ENCODE data around the gene CALCR.

The CALCR gene

DNA sequence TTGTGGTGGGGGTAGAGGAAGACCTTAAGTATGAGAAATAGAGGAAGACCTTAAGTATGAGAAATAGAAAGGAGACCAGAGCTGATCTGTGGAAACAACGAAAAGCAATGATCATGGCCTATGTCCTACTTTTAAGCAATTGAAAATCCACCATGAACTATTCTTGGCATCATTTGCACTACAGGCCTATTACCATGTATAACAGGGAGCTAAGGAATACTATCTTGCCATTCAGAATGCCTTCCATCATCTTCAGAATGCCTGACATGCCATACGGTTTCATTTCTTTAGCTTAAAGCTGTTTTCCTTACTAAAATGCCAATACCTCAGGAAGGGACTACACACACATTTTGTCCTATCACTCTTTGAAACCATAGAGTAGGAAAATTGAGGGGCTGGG is 127.0 kb downstream of the CALCR start:
- no CpG with 5 or more reads among the region's 2 CpGs for WGBS, 2 experiments (ENCODE audit: insufficient coverage in 2 of 2)
- Histone ChIP-seq H3K4me3 (ENCODE audit: extremely low read depth, insufficient read depth, low read length, poor library complexity, severe bottlenecking) (no peak overlapping the region), H3K36me3 (ENCODE audit: control insufficient read depth, insufficient read depth, low read length) (no peaks in the 10 kb centered on the region), H3K4me1 (ENCODE audit: control insufficient read depth, insufficient read depth, low read length, poor library complexity, severe bottlenecking) (no peaks in the 10 kb centered on the region), H3K27ac (ENCODE audit: low read depth, low read length, severe bottlenecking) (no peak overlapping the region), H3K9me3 (ENCODE audit: control insufficient read depth, low read length) (no peaks in the 10 kb centered on the region)

DNA sequence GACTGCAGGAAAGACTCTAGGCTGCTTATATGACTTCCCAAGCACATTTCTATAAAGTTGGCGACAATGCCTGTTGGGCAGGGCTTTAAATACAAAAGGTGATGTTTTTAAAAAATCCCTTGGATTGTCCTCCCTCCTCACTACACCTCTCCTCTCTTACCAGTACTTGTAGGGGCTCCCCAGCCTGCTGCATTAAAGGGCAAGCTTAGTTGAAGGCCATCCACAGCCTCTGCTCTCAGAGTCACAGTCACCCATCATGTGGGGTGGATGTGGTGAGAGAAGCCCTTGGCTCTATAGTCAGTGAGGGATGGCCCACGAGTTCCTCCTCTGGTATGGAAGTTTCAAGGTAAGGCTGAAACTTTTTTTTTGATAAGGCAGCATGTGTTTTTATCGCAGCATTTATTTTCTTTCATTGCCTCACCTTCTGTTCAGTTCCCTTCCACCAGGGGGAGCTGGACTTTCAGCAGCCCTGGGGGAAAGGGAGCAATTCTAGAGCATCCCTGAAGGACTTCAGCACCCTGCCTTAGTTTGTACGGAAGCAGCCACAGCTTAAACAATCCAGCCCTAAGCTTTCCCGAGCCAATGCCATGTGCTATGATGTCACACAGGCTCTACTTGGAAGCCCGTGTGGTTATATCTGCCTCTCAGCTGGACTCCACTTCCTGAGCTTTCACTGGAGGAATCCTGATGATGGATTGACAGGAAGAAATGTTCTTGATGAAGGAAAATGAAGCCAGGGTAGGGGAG is 131.9 kb downstream of the CALCR start:
- no peaks in the 10 kb centered on the region for H3K4me1 ChIP-seq (ENCODE audit: control insufficient read depth, insufficient read depth, low read length, poor library complexity, severe bottlenecking)
- 43 to 57% methylated on average over 4 of the region's 6 CpGs for WGBS, 2 experiments (ENCODE audit: insufficient coverage in 2 of 2)
- H3K27ac ChIP-seq (ENCODE audit: low read depth, low read length, severe bottlenecking) = no peak overlapping the region
- H3K9me3 ChIP-seq (ENCODE audit: control insufficient read depth, low read length) = no peaks in the 10 kb centered on the region
- no peak overlapping the region for H3K4me3 ChIP-seq (ENCODE audit: extremely low read depth, insufficient read depth, low read length, poor library complexity, severe bottlenecking)
- no peaks in the 10 kb centered on the region for H3K36me3 ChIP-seq (ENCODE audit: control insufficient read depth, insufficient read depth, low read length)

DNA sequence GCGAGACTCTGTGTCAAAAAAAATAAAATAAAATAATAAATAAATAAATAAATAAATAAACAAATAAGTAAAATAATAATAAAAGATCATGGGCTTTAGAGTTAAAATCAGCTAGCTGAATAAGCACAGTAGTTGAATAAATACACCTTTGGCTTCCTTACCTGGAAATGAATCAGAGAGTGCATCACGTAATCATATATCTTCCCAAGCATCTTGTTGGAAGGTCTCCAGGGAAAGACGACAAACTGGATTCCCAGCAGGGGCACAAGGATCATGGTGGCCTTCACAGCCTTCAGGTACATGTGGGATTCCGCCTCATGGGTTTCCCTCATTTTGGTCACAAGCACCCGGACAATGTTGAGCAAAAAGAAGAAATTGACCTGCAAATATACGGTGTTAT is 138.7 kb downstream of the CALCR start:
- Histone ChIP-seq H3K4me3 (ENCODE audit: extremely low read depth, insufficient read depth, low read length, poor library complexity, severe bottlenecking) (no peak overlapping the region), H3K36me3 (ENCODE audit: control insufficient read depth, insufficient read depth, low read length) (no peaks in the 10 kb centered on the region), H3K4me1 (ENCODE audit: control insufficient read depth, insufficient read depth, low read length, poor library complexity, severe bottlenecking) (no peaks in the 10 kb centered on the region), H3K27ac (ENCODE audit: low read depth, low read length, severe bottlenecking) (no peak overlapping the region), H3K9me3 (ENCODE audit: control insufficient read depth, low read length) (no peaks in the 10 kb centered on the region)
- 90 to 92% methylated on average over 2 to 5 of the region's 6 CpGs for WGBS, 2 experiments (ENCODE audit: insufficient coverage in 2 of 2)

- no peak overlapping the region for H3K27ac ChIP-seq (ENCODE audit: low read depth, low read length, severe bottlenecking)
- H3K36me3 ChIP-seq (ENCODE audit: control insufficient read depth, insufficient read depth, low read length) = no peaks in the 10 kb centered on the region
- no peaks in the 10 kb centered on the region for H3K9me3 ChIP-seq (ENCODE audit: control insufficient read depth, low read length)
- no peaks in the 10 kb centered on the region for H3K4me1 ChIP-seq (ENCODE audit: control insufficient read depth, insufficient read depth, low read length, poor library complexity, severe bottlenecking)
- 100% methylated on average over 1 of the region's 2 CpGs; no CpG with 5 or more reads in 1 of the 2 experiments for WGBS, 2 experiments (ENCODE audit: insufficient coverage in 2 of 2)
- no peak overlapping the region for H3K4me3 ChIP-seq (ENCODE audit: extremely low read depth, insufficient read depth, low read length, poor library complexity, severe bottlenecking)
These were observed 142.4 kb downstream of the CALCR start for GRCh38 chr7:93432130-93432529.

- no peak overlapping the region for H3K4me3 ChIP-seq (ENCODE audit: extremely low read depth, insufficient read depth, low read length, poor library complexity, severe bottlenecking)
- H3K27ac ChIP-seq (ENCODE audit: low read depth, low read length, severe bottlenecking) = no peak overlapping the region
- no peaks in the 10 kb centered on the region for H3K9me3 ChIP-seq (ENCODE audit: control insufficient read depth, low read length)
- H3K36me3 ChIP-seq (ENCODE audit: control insufficient read depth, insufficient read depth, low read length) = no peaks in the 10 kb centered on the region
- no peaks in the 10 kb centered on the region for H3K4me1 ChIP-seq (ENCODE audit: control insufficient read depth, insufficient read depth, low read length, poor library complexity, severe bottlenecking)
- WGBS, 2 experiments (ENCODE audit: insufficient coverage in 2 of 2) = 87 to 94% methylated on average over 4 to 7 of the region's 8 CpGs
These were observed 143.5 kb downstream of the CALCR start for GRCh38 chr7:93430917-93431588.

GRCh38 chr7:93429563-93429962 is 145.0 kb downstream of the CALCR start:
- Histone ChIP-seq H3K4me3 (ENCODE audit: extremely low read depth, insufficient read depth, low read length, poor library complexity, severe bottlenecking) (no peak overlapping the region), H3K36me3 (ENCODE audit: control insufficient read depth, insufficient read depth, low read length) (no peaks in the 10 kb centered on the region), H3K27ac (ENCODE audit: low read depth, low read length, severe bottlenecking) (no peak overlapping the region), H3K9me3 (ENCODE audit: control insufficient read depth, low read length) (no peaks in the 10 kb centered on the region), H3K4me1 (ENCODE audit: control insufficient read depth, insufficient read depth, low read length, poor library complexity, severe bottlenecking) (no peaks in the 10 kb centered on the region)
- no CpG with 5 or more reads among the region's 3 CpGs for WGBS, 2 experiments (ENCODE audit: insufficient coverage in 2 of 2)

GRCh38 chr7:93427107-93427506 is 147.4 kb downstream of the CALCR start:
- H3K4me3 ChIP-seq (ENCODE audit: extremely low read depth, insufficient read depth, low read length, poor library complexity, severe bottlenecking) = no peak overlapping the region
- H3K9me3 ChIP-seq (ENCODE audit: control insufficient read depth, low read length) = no peaks in the 10 kb centered on the region
- H3K36me3 ChIP-seq (ENCODE audit: control insufficient read depth, insufficient read depth, low read length) = no peaks in the 10 kb centered on the region
- no peaks in the 10 kb centered on the region for H3K4me1 ChIP-seq (ENCODE audit: control insufficient read depth, insufficient read depth, low read length, poor library complexity, severe bottlenecking)
- no peak overlapping the region for H3K27ac ChIP-seq (ENCODE audit: low read depth, low read length, severe bottlenecking)
- 80% methylated on average over 1 of the region's 2 CpGs; no CpG with 5 or more reads in 1 of the 2 experiments for WGBS, 2 experiments (ENCODE audit: insufficient coverage in 2 of 2)

DNA sequence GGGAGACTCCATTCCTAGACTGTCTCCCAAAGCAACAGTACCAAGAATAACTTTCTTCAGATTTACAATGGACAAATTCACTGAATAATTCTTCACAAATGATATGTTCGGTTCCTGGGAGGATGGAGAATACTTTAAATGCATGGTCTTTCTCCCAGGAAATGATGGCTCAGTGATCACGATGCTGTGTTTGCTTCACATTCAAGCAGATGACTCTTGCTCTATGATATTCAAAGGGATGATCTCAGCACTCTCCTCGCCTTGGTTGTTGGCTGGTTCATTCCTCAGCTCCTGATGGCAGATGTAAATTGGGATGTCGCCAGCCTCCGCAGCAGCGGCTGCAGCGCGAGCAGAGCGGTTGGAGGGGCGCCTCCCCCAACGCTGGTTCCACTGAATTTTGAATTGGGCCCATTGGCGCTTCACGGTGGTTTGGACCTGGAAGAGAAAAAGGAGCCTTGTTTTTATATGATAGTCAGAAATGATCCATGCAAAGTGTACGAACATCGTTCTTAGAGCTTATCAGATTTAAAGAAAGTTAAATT is 148.3 kb downstream of the CALCR start:
- H3K9me3 ChIP-seq (ENCODE audit: control insufficient read depth, low read length) = no peaks in the 10 kb centered on the region
- H3K36me3 ChIP-seq (ENCODE audit: control insufficient read depth, insufficient read depth, low read length) = no peaks in the 10 kb centered on the region
- no peak overlapping the region for H3K27ac ChIP-seq (ENCODE audit: low read depth, low read length, severe bottlenecking)
- H3K4me3 ChIP-seq (ENCODE audit: extremely low read depth, insufficient read depth, low read length, poor library complexity, severe bottlenecking) = no peak overlapping the region
- 95 to 98% methylated on average over 13 to 15 of the region's 15 CpGs for WGBS, 2 experiments (ENCODE audit: insufficient coverage in 2 of 2)
- no peaks in the 10 kb centered on the region for H3K4me1 ChIP-seq (ENCODE audit: control insufficient read depth, insufficient read depth, low read length, poor library complexity, severe bottlenecking)

- no peaks in the 10 kb centered on the region for H3K4me1 ChIP-seq (ENCODE audit: control insufficient read depth, insufficient read depth, low read length, poor library complexity, severe bottlenecking)
- no peak overlapping the region for H3K27ac ChIP-seq (ENCODE audit: low read depth, low read length, severe bottlenecking)
- no peaks in the 10 kb centered on the region for H3K36me3 ChIP-seq (ENCODE audit: control insufficient read depth, insufficient read depth, low read length)
- H3K9me3 ChIP-seq (ENCODE audit: control insufficient read depth, low read length) = no peaks in the 10 kb centered on the region
- no peak overlapping the region for H3K4me3 ChIP-seq (ENCODE audit: extremely low read depth, insufficient read depth, low read length, poor library complexity, severe bottlenecking)
These were observed 159.9 kb downstream of the CALCR start for GRCh38 chr7:93414574-93414973.

GRCh38 chr7:93409324-93409723 is 165.2 kb downstream of the CALCR start:
- Histone ChIP-seq H3K4me1 (ENCODE audit: control insufficient read depth, insufficient read depth, low read length, poor library complexity, severe bottlenecking) (no peaks in the 10 kb centered on the region), H3K36me3 (ENCODE audit: control insufficient read depth, insufficient read depth, low read length) (no peaks in the 10 kb centered on the region), H3K4me3 (ENCODE audit: extremely low read depth, insufficient read depth, low read length, poor library complexity, severe bottlenecking) (no peak overlapping the region), H3K27ac (ENCODE audit: low read depth, low read length, severe bottlenecking) (no peak overlapping the region), H3K9me3 (ENCODE audit: control insufficient read depth, low read length) (peaks cover 6% of the 10 kb centered on the region)
- WGBS, 2 experiments (ENCODE audit: insufficient coverage in 2 of 2) = 100% methylated on average over 1 of the region's 3 CpGs

DNA sequence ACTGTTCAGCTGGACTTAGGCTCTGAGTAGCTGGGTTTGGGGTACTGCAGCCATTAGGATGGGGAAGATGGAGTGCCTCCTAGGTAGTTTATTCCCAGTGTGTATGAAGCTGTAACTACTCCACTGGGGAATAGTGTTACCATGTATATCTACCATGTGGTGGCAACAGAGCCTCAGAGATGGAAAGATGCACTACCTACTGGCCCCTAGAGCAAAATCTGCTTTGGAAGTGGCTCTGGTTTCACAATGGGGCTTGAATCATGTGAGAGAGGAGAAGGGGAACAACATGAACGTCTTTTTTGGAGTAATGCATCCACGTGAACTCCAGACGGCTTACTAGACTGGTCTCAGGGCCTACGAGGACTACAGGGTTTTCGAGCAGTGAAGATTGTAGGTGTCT is 167.3 kb downstream of the CALCR start:
- H3K36me3 ChIP-seq (ENCODE audit: control insufficient read depth, insufficient read depth, low read length) = no peaks in the 10 kb centered on the region
- H3K4me1 ChIP-seq (ENCODE audit: control insufficient read depth, insufficient read depth, low read length, poor library complexity, severe bottlenecking) = peaks cover 3% of the 10 kb centered on the region
- 85 to 95% methylated on average over 5 of the region's 5 CpGs for WGBS, 2 experiments (ENCODE audit: insufficient coverage in 2 of 2)
- no peak overlapping the region for H3K27ac ChIP-seq (ENCODE audit: low read depth, low read length, severe bottlenecking)
- peaks cover 6% of the 10 kb centered on the region for H3K9me3 ChIP-seq (ENCODE audit: control insufficient read depth, low read length)
- no peak overlapping the region for H3K4me3 ChIP-seq (ENCODE audit: extremely low read depth, insufficient read depth, low read length, poor library complexity, severe bottlenecking)
